COR-L47 (cell line): ENCODE measurements around the gene APAF1.
A peak's percentile ranks its signal among the peaks of the same experiment; 100 is the strongest.
"Not testable (repeated sequence)": the region's sequence is repeated elsewhere in the genome, so short reads cannot be mapped to it uniquely, and the experiment has no call there.

Experiments
- DNase-seq: peaks from one replicate; lab custom pipeline; 2025; lab: John Stamatoyannopoulos, UW

APAF1 gene

DNA sequence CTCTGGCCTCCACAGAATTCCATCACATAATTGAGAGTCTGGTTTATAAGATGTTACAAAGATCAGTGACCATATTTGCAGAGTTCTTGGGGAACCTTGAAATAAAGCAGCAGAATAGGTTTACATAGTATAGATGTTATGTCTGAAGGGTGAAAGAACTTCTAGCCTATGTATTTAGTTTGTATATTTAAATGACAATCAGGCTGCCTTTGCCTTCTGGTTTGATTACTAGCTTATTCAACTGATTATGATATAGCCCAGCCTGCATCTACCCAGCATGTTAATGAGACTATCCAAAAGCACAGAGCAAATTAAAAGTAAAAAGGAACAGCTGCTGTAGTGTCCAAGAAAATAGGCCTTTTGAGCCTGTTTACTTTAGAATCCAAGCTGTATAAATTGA is 85.3 kb downstream of the APAF1 start:
- no peak for DNase-seq

DNA sequence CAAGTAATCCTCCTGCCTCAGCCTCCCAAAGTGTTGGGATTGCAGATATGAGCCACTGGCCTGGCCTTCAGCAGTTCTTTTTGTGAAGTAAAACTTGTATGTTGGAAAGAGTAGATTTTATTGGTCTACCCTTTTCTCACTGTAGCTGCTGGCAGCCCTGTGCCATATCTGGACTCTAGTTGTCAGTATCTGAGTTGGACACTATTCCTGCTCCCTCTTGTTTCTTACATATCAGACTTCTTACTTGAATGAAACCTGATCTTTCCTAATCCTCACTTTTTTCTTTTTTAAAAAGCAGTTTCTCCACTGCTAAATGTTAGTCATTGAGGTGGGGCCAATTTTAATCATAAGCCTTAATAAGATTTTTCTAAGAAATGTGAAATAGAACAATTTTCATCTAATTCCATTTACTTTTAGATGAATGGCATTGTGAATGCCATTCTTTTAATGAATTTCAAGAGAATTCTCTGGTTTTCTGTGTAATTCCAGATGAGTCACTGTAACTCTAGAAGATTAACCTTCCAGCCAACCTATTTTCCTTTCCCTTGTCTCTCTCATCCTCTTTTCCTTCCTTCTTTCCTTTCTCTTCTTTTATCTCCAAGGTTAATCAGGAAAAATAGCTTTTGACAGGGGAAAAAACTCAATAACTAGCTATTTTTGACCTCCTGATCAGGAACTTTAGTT is 88.7 kb downstream of the APAF1 start:
- DNase-seq = no peak

- no peak for DNase-seq
Measured at GRCh38 chr12:98735821-98736220, 90.7 kb downstream of the APAF1 start.

DNA sequence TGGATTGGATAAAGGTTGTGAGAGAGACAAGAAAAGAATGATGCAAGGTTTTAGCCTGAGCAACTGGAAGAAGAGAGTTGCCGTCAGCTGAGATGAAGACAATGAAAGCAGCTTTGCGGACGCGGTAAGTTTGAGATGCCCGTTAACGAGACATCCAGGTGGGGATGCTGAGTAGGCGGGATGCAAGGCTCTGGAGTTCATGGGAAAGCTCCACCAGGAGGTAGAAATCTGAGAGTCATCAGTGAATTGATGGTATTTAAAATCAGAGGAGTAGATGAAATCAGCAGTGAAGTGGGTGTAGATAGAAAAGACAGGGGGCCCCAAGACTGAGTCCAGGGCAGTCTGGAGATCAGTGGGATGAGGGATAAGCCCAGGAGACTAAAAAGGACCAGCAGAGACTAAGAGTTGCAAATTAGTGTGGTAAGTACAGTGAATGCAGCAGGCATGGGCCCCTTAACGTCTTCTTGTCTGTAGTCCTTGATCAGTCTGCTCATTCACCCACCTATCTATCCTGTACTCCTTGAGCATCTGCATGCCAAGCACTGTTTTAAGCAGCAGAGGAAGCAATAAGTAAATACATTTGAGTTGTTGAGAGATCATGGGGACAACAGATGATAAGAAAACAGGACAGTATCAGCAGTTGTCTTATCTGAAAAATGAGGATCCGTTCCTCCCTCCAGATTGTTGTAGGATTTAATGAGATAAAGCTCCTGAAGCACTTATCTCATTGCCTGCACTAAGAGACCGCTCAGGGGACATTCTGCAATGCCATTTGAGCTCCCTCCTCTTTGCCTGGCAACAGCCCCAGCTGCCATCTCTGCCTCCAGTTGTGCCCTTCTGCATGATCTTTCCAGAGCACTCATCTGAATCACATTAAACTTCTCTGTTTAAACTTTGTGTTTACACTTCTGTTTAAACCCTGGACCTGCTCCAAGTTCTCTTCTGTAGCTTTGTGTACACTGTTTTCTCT is 91.5 kb downstream of the APAF1 start:
- DNase-seq = peak; percentile 83

GRCh38 chr12:98737322-98737712 is 92.2 kb downstream of the APAF1 start:
- no peak for DNase-seq

DNA sequence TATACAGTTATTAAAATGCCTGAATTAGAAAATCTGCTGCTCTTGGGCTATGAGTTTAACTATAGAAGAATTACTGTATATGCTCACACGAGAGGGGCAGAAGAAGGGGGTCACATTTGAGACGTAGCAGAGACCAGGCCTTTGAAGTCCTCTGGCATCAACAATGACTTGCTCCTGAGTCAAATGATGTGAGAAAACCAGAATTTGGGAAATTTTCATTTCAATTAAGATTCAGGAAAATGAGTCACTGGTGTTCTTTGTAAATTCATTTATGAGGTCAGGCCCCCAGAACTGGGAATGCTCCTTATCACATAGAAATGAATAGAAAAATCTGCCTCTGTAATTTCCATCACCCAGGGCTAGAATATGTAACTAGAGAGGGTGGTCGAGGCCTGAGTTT is 92.9 kb downstream of the APAF1 start:
- no peak for DNase-seq

- no peak for DNase-seq
Measured at GRCh38 chr12:98738539-98738938, 93.4 kb downstream of the APAF1 start.

DNA sequence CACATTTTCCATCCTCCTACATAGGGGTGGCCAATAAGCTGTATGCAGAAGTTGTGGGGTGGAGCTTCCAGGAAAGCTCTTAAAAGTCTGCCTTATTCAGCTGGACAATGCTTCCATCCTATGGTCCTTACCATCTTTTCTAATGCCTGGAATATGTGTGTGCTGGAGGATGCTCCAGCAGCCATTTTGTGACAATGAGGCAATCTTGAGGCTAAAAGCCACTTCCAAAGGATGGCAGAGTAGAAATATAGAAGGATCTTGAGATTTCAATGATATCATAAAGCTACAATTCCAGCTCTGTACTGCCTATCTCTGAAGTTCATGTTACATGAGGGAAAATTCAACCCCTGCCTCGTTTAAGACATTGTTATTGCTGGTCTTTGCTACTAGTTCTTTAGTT is 95.7 kb downstream of the APAF1 start:
- no peak for DNase-seq

- no peak for DNase-seq
Measured at GRCh38 chr12:98741196-98741555, 96.1 kb downstream of the APAF1 start.

DNA sequence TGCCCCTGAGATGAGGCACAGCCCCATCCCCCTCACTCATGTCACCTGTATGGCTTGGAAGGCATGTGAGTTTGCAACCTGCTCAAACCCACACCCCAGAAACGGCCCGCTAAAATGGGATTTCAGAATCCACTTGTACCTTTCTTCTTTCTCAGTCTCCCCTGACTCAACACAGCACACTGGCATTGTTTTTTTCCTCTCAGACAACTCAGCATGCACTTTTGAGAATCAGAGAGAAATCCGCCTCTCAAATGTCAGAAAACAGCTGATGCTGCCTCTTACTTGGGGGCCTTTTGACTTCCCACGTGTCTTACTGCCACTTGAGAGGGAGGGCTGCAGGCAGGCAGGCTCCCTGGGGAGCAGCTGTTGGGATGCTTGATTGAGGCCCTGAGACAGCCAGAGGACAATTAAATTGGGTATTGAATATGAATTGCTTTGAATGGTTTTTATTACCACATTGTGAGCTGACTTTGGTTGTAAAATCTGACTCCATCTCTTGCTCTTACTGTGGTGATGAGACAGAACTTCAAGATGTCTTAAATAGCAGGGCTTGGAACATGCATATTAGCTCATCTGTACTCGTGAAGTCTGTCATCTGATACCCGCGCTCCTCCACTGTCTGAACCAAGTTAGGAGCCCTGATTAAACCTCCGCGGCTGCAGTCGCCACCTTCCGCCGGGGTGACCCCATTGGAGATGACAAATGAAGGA is 96.6 kb downstream of the APAF1 start:
- no peak for DNase-seq

DNA sequence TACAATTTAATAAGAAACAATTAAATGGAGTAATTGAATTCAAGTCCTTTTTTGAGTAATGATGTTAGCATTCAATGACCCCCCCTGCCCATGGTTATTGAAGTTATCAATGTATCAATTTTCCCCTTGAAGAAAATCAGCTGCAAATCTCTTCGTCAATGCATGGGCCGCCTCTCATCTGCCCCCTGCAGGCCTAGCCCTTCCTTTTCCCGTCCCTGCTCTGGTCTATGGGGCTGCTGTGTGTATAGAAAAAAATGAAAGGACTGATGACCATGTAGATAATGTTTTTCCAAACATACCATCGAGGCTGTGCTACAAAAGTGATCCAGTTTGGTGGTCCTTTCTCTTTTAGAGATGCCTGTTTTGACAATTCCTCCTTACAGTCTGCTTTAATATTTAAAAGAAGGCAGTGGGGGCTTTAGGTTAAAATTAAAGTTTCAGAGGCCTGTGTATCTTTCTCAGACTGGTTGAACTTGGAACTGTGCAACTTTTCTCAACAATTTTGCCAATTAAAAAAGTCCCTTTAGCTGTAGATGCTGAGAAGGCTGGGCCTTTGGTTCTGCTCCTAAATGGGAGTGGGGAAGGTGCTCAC is 98.4 kb downstream of the APAF1 start:
- no peak for DNase-seq

- no peak for DNase-seq
Measured at GRCh38 chr12:98744680-98745079, 99.6 kb downstream of the APAF1 start.

DNA sequence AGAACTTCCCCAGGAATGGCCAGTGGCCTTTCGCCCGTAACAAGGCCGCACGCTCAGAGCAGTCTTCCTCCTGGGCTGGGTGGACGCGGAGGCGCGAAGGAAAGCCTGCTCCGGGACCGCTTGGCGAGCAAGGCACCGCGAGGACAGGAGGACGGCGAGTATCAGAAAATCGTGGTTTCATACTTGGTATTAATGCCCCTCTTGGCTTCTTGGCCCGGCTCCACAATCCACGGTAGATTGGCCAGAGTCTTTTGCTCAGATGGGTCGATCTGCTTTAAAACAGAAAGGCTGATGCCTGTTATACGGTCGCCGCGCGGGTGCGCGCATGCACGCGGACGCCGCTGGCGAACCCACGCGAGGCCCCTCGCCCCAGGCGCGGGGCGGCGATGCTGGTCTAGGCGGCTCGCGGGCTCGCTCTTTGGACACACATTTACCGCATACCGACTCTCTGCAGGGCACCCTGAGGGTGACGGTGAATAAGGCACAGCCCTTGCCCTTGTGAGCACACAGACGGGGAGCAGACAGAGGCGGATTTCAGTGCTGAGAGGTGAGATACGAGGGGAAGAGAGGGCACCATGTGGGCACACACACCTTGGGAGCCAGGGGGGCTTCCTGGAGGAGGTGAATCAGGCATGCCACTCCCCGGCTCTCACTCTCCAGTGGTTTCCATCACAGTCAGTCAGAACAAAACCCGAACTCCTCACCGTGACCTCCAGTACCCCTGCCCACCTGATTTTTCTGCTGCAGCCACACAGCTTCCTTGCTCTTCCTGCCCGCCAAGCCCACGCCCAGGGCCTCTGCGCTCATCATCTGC is 100.7 kb downstream of the APAF1 start:
- no peak for DNase-seq

- DNase-seq = no peak
Measured at GRCh38 chr12:98748463-98748862, 103.4 kb downstream of the APAF1 start.

DNA sequence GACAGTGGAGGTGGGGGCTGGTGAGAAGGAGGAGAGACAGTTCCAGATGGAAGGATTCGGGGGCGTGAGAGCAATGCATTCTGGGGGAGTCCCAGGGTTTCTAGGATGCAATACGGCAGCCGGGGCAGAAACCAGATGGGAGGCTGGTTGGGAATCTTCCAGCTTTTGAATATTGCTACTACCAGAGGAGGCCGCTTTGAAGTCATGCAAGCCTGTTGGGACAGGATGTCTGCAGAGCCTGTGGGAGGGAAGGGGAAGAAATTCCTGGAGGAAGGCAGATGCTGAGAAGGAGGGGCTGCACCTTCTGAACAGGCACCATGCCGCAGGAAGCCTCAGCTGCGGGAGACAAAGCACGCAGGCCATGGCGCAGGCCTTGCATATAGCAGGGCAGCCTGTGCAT is 105.4 kb downstream of the APAF1 start:
- no peak for DNase-seq

DNA sequence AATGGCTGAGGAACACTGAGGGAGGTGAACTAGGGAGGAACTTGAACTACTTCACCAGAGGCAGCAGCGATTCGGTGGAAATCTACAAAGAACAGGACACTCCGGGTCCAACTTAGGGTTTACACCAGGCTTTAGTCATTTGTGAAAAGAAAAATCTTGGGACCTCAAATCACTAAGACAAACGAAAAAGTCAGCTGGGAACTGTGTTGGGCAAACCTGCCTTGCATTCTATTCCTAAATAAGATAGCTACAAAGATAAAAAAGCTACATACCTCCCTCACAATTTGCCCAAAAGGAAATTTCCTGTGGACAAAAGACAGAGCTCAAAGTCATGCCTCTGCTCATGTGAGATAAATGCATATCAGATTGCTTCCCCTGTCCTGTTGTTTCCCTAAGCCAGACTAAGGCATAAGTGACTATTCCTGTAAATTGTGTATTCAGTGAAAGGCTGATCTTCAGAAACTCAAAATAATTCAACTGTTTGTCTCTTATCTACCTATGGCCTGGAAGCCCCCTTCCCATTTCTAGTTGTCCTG is 106.6 kb downstream of the APAF1 start:
- DNase-seq = no peak

- DNase-seq = no peak
Measured at GRCh38 chr12:98752726-98753125, 107.6 kb downstream of the APAF1 start.

DNA sequence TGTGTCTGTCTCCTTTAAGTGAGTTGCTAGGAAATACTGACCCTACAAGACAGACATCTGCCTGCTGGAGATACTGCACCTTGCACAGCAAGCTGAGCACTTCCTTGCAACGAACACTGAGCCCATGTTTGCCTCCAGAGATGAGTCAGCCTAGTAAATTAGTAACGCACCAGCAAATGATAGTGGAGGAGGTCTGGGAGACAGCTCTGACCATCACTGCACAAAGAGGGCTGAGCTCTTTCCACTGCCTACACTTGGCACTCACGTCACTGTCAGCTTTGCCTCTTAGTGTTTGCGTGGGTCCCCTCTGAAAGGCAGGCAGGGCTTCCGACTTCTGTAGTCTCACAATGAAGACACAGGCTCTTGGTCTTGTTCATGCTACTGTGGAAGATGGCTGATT is 109.0 kb downstream of the APAF1 start:
- DNase-seq = no peak

- DNase-seq = not testable (repeated sequence)
Measured at GRCh38 chr12:98755855-98756254, 110.8 kb downstream of the APAF1 start.

DNA sequence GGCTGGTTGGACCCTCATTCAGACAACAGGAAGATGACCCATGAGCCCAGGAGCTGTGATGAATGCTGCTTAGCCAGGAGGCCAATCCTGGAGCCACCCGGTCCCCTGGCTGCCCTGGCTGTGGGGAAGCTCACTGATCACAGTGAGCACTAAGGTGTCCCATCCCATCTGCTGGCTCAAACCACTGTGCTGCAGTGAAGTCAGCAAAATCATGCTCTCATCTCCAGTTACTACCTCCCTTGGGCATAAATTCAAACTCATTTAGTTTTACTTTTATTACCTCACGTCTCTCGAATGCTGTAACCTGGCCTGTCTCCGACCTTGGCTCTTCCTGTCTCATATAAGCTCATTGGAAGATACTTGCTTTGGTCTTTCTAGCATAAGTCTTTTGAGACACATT is 112.4 kb downstream of the APAF1 start:
- DNase-seq = no peak

GRCh38 chr12:98758331-98758730 is 113.2 kb downstream of the APAF1 start:
- DNase-seq = no peak
